SH-SY5Y (cell line): ENCODE results near the gene DPM1.

Source experiments
- GATA2 ChIP-seq: IDR thresholded peaks from 2 replicates; pipeline ENCODE4 v1.6.1; 2011; ENCODE audit warnings: mild to moderate bottlenecking, low read depth, low read length
- GATA3 ChIP-seq: IDR thresholded peaks from 2 replicates; pipeline ENCODE4 v1.6.1; 2011; ENCODE audit warnings: low read depth, mild to moderate bottlenecking, low read length, moderate library complexity

DNA sequence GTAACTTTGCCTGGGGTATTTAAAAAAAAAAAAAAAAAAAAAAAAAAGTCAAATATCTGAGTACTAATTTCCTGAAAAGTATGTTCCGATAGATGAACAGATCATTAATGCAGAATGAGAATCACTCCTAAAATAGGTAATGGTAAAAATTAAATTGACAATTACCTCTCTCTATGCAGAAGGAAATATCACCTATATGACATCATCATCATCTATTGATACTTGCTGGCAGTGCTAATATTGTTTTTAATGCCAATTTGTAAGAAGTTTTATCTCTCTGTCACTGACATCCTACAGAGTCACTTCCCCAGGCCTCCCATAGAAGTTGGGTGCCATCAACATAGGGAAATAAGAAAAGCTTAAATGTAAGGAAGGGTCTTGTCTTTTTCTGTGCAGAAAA is 57.0 kb downstream of the DPM1 start:
- no peak for TF ChIP-seq GATA3
- TF ChIP-seq GATA2, result no peak
